A673 (cell line): ENCODE data around the gene BAIAP2L2. TPM values are rescaled to one million over a fixed set of nuclear protein-coding genes. Genes with fewer than 3 reads are reported as not detected.
A peak's percentile ranks its signal among the peaks of the same experiment; 100 is the strongest.

Experiments used
- BruUV-seq: library from RNA; stranded (reverse); fragments of 400-500 nt; replicated peaks from 2 replicates; lab custom pipeline; 2021; lab: Mats Ljungman, UMichigan
- CTCF ChIA-PET: fragments of 300-600 bp; sonication (Branson Sonifier 250); formaldehyde crosslinking; loops from one replicate; lab custom pipeline; 2022; ENCODE audit warnings: antibody characterized with exemption; lab: Charles Lee
- POLR2A ChIA-PET: fragments of 300-600 bp; sonication (Branson Sonifier 250); formaldehyde crosslinking; loops from one replicate; lab custom pipeline; 2022; ENCODE audit warnings: antibody characterized with exemption; ENCODE audit not compliant: low non-redundant PET; lab: Charles Lee
- DNase-seq: peaks from one replicate; pipeline ENCODE4 v3.0.0-alpha.2; 2015; ENCODE audit warnings: low spot score
- H3K27ac ChIP-seq: fragments of 200-600 bp; sonication (generic); 2 replicates; pipeline ENCODE4 v1.5.1; 2016; ENCODE audit warnings: mixed run types, low read depth, mild to moderate bottlenecking, mixed read lengths, antibody characterized with exemption, low read length; ENCODE audit not compliant: poor library complexity, severe bottlenecking
- H3K27me3 ChIP-seq: fragments of 200-600 bp; sonication (generic); replicated peaks from 2 replicates; pipeline ENCODE4 v1.6.1; 2017; ENCODE audit warnings: mixed run types, low read depth, mild to moderate bottlenecking, mixed read lengths, antibody characterized with exemption, low read length; ENCODE audit not compliant: insufficient read depth, poor library complexity
- H3K36me3 ChIP-seq: fragments of 200-600 bp; sonication (generic); 2 replicates; pipeline ENCODE4 v1.6.1; 2016; ENCODE audit warnings: mixed run types, mild to moderate bottlenecking, mixed read lengths, antibody characterized with exemption, low read length; ENCODE audit not compliant: insufficient read depth, poor library complexity, severe bottlenecking
- H3K4me1 ChIP-seq: fragments of 200-600 bp; sonication (generic); 2 replicates; pipeline ENCODE4 v1.6.1; 2017; ENCODE audit warnings: mixed run types, mild to moderate bottlenecking, mixed read lengths, antibody characterized with exemption, low read length; ENCODE audit not compliant: insufficient read depth, poor library complexity, severe bottlenecking
- H3K4me3 ChIP-seq: fragments of 200-600 bp; sonication (generic); 2 replicates; pipeline ENCODE4 v1.5.1; 2016; ENCODE audit warnings: low read depth, mixed run types, mild to moderate bottlenecking, mixed read lengths, low read length; ENCODE audit not compliant: poor library complexity, severe bottlenecking
- H3K9me3 ChIP-seq: fragments of 200-600 bp; sonication (generic); 2 replicates; pipeline ENCODE4 v1.6.1; 2016; ENCODE audit warnings: mixed run types, low read depth, mild to moderate bottlenecking, mixed read lengths, antibody characterized with exemption, low read length; ENCODE audit not compliant: poor library complexity, severe bottlenecking
- EZH2 ChIP-seq: fragments of 200-600 bp; sonication (generic); IDR thresholded peaks from 2 replicates; pipeline ENCODE4 v1.6.1; 2017; ENCODE audit warnings: borderline replicate concordance, low read depth, mild to moderate bottlenecking, mixed read lengths, antibody characterized with exemption, low read length; ENCODE audit not compliant: poor library complexity, severe bottlenecking
- intact Hi-C: fragments of 100-400 bp; cut with micrococcal nuclease; formaldehyde crosslinking; loops from one replicate; pipeline ENCODE4 v1.10.0; 2022; ENCODE audit not compliant: unreplicated experiment
- total RNA-seq: library from RNA; stranded (reverse); gene quantifications from 2 replicates; pipeline ENCODE4 v1.2.3, GENCODE V29; 2021
- TF ChIP-seq, protein P1 (sequence below): fragments of 300-800, 200-600 bp; sonication (generic); conservative IDR thresholded peaks from 2 replicates; pipeline ENCODE4 v1.5.1; 2017; ENCODE audit warnings: low read depth, mild to moderate bottlenecking, antibody characterized with exemption, low read length, moderate library complexity, mixed read lengths

Gene BAIAP2L2
- total RNA-seq, 1 experiment from 2014 or later: 2.5 TPM

GRCh38 chr22:38114484-38115398, 4.3 kb upstream of the BAIAP2L2 start:
- H3K4me1 ChIP-seq: no peaks in the 10 kb centered on the region
- BruUV-seq: no TSS peak
- CTCF ChIA-PET: interaction anchor here (0.5 to 1.1 kb wide), 3 partner anchors 22 to 510 kb away, joined by 3 to 7 read pairs (median 7); partner anchors contain the start of gene MICALL1
- H3K9me3 ChIP-seq: no peaks in the 10 kb centered on the region
- peak; percentile 83 for DNase-seq
- no peak overlapping the region for H3K27ac ChIP-seq
- POLR2A ChIA-PET: no interaction called here
- H3K4me3 ChIP-seq: no peak overlapping the region
- H3K27me3 ChIP-seq: no peaks in the 10 kb centered on the region
- H3K36me3 ChIP-seq: peaks cover 5% of the 10 kb centered on the region
- no peak for TF ChIP-seq EZH2
- TF ChIP-seq, protein P1, sequence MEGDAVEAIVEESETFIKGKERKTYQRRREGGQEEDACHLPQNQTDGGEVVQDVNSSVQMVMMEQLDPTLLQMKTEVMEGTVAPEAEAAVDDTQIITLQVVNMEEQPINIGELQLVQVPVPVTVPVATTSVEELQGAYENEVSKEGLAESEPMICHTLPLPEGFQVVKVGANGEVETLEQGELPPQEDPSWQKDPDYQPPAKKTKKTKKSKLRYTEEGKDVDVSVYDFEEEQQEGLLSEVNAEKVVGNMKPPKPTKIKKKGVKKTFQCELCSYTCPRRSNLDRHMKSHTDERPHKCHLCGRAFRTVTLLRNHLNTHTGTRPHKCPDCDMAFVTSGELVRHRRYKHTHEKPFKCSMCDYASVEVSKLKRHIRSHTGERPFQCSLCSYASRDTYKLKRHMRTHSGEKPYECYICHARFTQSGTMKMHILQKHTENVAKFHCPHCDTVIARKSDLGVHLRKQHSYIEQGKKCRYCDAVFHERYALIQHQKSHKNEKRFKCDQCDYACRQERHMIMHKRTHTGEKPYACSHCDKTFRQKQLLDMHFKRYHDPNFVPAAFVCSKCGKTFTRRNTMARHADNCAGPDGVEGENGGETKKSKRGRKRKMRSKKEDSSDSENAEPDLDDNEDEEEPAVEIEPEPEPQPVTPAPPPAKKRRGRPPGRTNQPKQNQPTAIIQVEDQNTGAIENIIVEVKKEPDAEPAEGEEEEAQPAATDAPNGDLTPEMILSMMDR: peak; percentile 97
- intact Hi-C loops: loop anchor here (1.0 kb wide), 1 partner anchor 239 kb away; no protein-coding TSS in a partner anchor

DNA sequence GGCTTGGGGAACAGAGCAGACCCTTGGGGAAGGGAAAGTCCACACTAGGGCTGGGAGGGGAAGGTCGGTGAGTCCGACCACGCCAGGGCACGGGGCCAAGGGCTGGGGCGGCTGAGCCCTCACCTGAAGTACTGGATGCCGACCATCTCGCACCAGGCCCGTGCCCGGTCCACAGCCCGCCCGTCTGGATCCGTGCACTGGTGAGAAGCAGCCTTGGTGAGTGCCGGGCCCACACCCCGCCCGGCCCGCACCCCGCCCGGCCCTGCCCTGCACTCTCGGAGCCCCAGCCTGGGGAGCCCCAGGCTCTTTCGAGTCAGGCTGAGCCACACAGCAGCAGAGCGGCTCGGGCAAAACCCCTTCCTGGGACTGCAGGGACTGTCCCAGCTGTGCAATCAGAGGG, 1.9 kb upstream of the BAIAP2L2 start:
- intact Hi-C loops: no loop called here
- Histone ChIP-seq H3K4me1 (no peaks in the 10 kb centered on the region), H3K9me3 (no peaks in the 10 kb centered on the region), H3K27me3 (no peaks in the 10 kb centered on the region), H3K36me3 (peaks cover 5% of the 10 kb centered on the region), H3K4me3 (no peak overlapping the region), H3K27ac (no peak overlapping the region)
- no TSS peak for BruUV-seq
- TF ChIP-seq, protein P1: no peak
- TF ChIP-seq EZH2: no peak
- DNase-seq: no peak
- CTCF ChIA-PET: interaction anchor here (0.6 kb wide), 1 partner anchor 472 kb away, joined by 4 read pairs; no protein-coding TSS in a partner anchor
- POLR2A ChIA-PET: no interaction called here

DNA sequence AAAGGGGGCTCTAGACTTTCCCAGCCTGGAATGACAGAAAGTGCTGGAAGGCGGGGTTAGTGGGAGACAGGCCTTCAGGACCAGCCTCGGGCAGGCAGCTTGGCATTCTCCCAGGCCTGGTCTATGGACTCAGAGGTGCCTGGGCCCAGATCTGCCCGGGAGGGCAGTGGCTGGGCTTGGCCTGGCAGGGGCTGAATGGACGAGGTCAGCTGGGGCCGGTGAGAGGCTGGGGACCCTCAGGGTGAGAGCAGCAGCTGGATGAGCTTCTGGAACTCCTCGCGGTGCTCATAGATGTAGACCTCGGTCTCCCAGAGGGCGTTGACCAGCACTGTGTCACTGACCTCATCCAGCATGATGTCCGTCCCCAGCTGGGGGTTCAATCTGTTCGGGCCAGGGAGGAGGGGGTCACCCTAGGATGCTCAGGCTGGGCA, 1.5 kb upstream of the BAIAP2L2 start:
- ChIA-PET POLR2A (no interaction called here), CTCF (interaction anchor here (0.6 kb wide), 1 partner anchor 472 kb away, joined by 4 read pairs; no protein-coding TSS in a partner anchor)
- BruUV-seq: no TSS peak
- intact Hi-C loops: no loop called here
- Histone ChIP-seq H3K9me3 (no peaks in the 10 kb centered on the region), H3K4me1 (no peaks in the 10 kb centered on the region), H3K27me3 (no peaks in the 10 kb centered on the region), H3K27ac (no peak overlapping the region), H3K4me3 (no peak overlapping the region), H3K36me3 (peaks cover 5% of the 10 kb centered on the region)
- DNase-seq: no peak
- TF ChIP-seq EZH2: no peak
- TF ChIP-seq, protein P1: no peak
